NCI-H226 (cell line): Measurements from ENCODE around the gene RUNX2.

ENCODE experiments used
- DNase-seq: peaks from one replicate; pipeline ENCODE4 v3.0.0-alpha.2; 2015

Gene RUNX2

DNA sequence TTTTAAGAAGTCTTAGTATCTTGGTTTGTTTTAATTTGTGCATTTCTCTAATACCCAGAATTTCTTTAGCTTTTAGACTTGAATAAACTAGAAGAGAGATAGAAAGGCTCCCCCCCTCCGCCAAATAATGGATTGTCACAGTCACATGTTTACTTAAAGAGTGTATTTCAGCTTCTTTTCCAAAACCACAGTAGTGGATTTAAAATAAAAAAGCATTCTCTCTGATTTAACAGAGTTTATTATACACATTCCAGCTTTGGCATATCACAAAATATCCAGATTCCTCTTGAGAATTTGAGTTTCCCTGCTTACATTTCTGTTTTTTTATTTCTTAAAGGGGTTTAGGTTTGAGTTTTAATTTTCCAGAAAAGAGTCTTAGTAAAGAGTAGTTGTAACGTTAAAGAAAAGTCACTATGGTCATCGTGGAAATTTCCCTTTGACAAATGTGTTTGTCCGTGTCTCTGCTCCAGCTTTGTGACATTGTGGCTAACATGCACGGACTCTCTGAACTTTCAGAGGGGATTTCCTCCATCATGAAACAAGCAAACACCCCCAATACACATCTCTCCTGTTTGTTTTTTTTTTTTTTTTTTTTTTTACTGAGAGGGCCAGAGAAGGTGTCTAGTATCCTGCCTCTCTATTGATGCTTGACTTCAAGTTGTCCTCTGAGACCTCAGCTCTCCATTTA, 163.1 kb downstream of the RUNX2 start:
- no peak for DNase-seq

DNA sequence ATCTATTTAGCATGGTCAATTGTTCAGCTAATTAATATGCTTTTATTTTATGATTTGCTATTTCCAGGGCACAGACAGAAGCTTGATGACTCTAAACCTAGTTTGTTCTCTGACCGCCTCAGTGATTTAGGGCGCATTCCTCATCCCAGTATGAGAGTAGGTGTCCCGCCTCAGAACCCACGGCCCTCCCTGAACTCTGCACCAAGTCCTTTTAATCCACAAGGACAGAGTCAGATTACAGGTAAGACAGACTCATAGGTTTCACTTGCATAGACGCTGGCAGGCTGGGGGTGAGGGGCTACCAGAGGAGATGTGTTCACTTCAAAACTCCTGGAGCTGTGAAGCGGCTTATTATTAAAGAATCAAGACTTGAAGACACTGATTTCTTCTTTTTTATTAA, 163.7 kb downstream of the RUNX2 start:
- no peak for DNase-seq

GRCh38 chr6:45493761-45494160, 165.6 kb downstream of the RUNX2 start:
- DNase-seq = no peak

GRCh38 chr6:45494416-45495135, 166.4 kb downstream of the RUNX2 start:
- no peak for DNase-seq

DNA sequence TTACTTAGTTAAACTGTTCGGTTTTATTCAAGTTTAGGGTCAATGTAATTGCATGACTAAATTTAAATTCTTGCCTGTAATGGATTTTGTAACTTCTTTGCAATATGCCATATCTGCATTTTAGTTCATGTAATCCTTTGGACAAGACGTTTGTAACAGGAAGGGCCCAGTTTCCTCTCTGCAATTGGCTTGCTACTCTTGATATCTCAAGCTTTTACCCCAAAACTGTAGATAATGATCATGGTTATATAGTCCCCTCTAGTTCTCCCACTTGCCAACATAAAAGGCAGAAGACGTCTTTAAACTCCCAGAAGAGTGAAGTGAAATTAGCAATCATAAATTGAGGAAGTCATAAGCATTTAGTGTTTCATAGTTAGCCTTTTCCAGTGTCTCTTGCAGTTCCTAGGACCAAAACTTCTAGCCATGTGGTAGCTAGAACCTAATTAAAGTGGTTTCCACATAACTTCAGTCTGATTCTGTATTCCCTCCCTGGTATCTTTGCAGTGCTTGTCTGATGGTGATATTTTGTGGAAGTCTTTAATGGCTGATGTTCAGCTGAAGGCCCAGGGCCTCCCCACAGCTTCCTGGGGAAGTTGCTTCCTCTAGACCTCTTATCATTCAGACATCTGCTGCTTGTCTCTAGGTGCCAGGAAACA, 167.4 kb downstream of the RUNX2 start:
- DNase-seq = no peak

DNA sequence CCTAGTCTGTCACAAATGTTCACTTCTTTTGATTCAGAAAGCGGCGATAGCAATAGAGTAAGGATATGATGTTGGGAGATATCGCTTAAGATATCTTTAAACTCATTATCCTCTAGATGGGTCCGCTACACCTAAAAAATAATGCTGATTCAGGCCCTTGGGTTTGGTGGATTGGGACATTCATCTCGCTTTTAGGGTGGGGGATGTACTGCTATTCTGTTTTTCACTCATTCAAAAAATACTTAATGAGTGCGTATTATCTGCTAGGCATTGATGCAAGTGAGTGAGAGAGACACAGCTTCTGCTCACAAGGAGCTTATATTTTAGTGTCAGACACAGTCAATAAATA, 167.9 kb downstream of the RUNX2 start:
- DNase-seq = no peak

GRCh38 chr6:45498591-45498990, 170.5 kb downstream of the RUNX2 start:
- DNase-seq = no peak

DNA sequence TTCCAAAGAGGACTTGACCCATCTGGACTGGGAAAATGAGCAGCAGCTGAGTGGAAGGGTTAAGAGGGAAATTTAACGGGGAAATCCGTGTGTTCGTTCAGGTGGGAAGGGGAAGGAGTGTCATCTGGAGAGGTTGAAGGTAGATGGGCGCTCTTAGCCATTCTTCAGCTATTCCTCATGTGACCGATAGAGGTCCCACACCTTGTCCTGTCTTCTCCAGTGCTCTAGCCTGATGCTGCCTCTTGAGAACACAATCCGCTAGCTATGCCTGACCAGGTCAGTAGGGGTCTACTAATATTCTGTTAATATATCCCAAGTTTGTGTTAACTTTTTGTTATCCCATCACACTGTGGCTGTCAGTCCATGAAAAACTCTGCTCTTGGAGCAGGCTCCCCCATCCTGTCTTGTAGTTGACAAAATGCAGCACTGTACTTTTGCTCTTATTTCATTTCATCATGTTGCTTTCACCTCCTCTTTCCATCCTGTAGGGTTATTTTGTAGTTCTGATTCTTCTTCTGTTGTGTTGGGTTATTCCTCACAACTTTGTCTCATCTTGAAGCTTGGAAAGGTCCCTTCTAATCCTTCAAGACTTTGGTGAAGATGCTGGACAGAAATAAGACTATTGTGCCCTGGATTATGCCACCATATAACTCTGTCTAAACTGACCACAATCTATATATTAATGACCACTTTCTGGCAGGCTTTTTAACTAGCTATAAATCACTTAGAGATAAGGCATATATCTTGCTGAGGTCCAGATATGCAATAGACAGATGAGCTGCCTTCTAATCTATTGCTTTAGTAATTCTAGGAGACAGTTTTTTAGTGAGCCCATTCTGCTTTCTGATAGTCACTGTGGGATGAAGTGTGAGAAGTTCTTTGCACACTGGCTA, 173.0 kb downstream of the RUNX2 start:
- DNase-seq = no peak

DNA sequence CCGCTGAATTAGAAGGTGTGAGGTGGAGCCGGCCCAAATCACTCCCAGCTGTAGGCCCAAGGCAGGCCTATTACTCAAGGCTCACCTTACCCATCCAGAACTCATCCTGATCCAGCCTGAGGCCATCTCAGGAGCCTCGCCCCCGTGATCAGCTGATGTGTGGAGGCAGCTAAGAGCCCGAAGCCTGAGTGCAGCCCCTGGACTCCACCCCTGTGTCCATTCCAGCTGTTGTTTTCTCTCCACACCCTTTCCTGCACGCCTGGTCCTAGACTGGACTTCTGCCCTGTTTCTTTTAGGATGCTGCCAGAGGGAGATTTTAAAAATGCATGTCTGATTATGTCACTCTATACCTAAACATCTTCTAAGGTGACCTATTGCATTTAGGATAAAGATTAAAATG, 174.3 kb downstream of the RUNX2 start:
- DNase-seq = no peak

DNA sequence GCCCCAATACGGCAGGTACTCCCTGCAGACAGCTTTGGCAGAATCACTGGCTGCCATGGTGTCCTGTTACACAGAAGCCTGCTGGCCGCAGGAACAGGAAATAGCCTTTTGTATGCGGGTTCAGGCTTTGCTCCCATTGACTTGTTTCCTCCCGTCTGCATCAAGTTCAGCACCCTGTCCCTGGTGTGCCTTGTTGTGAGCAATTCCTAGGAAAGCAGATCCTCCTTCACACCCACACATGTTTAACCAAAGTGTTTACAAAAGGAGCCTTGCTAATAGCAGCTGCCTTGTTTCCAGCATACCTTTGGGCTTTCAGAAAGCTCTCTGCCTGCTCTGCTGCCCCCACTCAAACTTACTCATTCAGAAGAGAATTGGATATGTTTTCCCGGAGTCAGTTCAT, 176.8 kb downstream of the RUNX2 start:
- no peak for DNase-seq

GRCh38 chr6:45505470-45505869, 177.3 kb downstream of the RUNX2 start:
- DNase-seq = no peak

- no peak for DNase-seq
Measured at GRCh38 chr6:45507186-45507585, 179.1 kb downstream of the RUNX2 start.

DNA sequence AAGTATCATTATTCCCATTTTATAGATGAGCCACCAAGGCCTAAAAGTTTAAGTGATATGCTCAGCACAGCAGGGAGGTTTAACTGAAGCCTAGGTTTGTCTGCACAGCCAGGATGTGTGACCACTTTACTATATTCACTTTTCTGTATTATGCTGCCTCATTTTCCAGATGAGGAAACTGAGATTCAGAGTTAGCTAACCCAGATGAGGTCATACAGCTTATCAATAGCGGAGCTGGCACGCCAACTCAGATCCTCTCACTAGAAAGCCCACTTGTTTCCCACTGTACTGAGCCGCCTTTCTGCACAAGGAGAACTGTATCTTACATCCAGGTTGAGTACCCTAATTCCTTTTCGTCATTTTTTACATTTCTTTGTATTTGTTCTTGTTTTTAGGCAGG, 181.3 kb downstream of the RUNX2 start:
- DNase-seq = no peak

DNA sequence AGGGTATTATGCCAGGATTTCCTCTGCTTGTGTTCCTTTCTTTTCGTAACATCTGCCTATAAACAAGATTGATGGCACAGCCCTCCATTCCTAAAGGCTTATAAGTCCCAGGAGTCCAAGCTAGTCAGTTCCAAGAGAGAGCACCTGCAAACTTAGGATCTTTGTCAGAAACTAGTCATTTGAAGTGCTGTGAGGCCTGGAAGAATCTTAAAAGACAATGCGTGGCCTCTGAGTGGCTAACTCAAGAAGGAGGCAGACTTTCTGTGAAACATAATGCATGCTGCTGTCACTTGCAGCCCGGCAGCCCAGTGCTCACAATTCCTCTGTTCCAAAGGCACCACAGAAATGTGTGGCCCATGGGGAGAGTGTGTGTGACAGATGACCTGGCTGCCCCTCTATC, 184.6 kb downstream of the RUNX2 start:
- no peak for DNase-seq

- no peak for DNase-seq
Measured at GRCh38 chr6:45513213-45513618, 185.1 kb downstream of the RUNX2 start.

DNA sequence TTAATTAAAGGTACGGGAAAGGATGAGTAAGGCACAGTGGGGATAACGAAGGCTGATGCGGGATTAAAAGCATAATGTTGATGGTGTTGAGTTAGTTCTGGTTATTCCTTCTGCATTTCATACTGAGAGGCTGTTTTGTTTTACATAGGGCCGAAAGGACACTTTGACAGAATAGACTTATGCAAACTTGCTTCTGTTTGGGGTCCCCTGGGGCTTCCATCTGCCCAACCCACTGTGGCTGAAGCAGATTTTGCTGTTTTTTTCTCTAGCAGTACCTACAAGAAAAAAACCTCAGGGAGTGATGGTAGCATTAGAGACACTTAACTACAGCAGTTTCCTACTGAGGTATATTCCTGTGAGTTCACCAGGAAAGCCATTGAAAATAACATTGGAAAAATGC, 185.7 kb downstream of the RUNX2 start:
- no peak for DNase-seq

DNA sequence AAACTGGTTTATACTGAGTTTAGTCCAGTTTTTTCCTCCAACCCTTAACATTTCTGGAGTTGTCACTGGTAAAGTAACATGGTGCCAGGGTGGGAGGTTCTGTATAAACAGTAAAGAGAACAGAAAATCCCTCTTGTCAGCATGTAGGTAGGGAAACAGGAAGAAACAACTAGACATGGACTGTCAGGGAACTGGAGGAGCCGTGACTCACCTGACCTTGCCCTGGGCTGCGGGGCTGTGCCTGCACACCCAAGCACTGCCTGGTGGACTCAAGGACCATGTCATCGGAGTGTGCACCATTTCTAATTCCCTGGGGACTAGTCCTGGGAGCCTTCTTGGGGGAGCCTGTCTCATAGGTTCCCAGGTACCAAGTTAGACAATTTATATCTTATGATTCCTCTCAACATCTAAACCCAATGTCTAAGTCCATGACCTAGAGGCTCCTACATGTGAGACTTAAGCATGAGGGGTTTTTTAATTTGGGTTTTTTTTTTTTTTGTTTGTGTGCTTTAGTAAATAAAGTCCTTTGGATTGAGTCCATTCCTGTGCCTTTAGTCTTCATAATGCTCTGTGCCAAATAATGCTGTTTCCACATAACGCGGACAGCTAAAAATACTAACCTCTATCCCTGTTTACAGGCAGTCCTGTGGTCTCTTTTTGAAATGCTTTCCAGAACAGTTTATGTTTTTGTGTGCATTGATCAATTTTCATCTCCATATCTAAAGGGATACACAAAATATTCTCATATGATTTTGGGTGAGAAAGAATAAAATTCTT, 186.5 kb downstream of the RUNX2 start:
- DNase-seq = peak; percentile 20

DNA sequence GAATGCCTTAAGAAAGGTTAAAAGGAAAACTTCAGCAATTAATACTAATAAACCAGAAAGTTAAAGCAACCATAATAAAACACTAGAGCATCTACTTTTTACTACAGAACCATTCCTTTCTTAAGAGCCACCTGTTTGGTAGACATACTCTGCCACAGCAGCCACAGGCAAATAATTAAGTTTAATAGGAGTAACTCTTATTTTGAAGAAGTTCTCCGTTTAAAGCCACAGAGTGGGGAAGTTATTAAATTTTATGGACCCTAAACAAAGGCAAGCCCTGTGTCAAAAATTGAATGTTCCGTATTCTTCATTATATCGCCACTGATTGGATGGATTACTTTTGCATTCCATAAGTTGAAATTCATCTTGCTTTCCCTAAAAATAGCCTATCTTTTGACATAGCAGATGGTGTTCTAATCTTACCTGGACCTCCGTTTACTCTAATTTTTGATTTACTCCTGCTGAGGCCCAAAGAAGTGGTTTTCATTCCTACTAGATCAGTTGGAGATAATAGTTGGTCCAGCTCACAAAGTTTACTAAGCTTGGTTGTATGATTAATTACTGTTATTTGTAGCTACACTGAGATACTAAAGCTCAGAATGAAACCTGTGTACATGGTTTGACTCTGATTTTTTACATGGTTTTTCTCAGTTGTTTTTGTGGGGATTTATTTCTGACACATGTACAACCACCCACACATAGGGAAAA, 190.0 kb downstream of the RUNX2 start:
- DNase-seq = no peak

DNA sequence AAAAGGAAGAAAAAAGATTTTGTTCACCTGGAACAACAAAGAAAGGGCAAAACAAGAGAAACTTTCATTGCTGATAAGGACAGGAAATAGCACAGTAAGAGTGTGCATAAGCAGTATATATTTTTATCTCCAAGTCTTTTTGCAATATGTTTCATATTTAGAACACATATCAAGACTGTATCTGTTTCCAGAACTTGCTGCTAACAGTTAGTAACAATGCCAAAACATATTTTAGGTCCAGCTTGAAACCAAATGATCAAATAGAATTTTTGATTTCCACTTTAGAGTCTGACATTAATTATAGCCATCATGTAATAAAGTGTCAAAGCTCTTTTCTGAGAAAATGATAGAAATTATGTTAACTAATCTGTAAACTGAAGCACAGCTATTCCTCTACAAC, 193.1 kb downstream of the RUNX2 start:
- peak; percentile 12 for DNase-seq

DNA sequence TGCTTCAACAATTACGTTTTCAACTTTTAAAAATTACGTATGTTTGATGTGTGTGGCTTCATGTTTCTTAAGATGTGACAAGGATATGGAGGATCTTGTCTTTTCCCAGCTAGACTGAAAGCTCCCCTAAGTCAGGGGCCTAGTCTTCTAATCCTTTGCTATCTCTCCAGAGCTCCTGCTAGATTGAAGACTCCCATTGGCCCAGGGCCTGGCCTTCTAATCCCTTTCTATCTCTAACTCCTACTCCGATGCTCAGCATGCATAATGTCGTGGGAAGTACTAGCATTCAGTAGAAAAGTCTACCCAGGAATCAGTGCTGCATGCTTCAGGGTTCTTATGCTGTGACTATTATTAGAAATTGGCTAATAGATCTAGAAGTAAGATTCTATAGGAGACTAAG, 194.4 kb downstream of the RUNX2 start:
- DNase-seq = no peak

- DNase-seq = no peak
Measured at GRCh38 chr6:45527210-45527609, 199.1 kb downstream of the RUNX2 start.
